Ascending aorta (tissue), 2 donors: Measurements from ENCODE around the gene MTO1. TPM values are rescaled to one million over a fixed set of nuclear protein-coding genes. Genes with fewer than 3 reads are reported as not detected.

ENCODE experiments used
- DNase-seq, 2 donors: peaks; one replicate each; pipeline ENCODE4 v3.0.0-alpha.2; 2019; ENCODE audit warnings: low spot score in 2 of 2
- H3K27ac ChIP-seq, 2 donors: fragments of 200-600 bp; sonication (generic); one replicate each; pipeline ENCODE4 v1.5.1; 2016 to 2017; ENCODE audit warnings: mild to moderate bottlenecking in 1 of 2
- H3K27me3 ChIP-seq: fragments of 200-600 bp; sonication (generic); one replicate; pipeline ENCODE4 v1.5.1; 2017
- H3K36me3 ChIP-seq, 2 donors: fragments of 200-600 bp; sonication (generic); one replicate each; pipeline ENCODE4 v1.5.1; 2016
- H3K4me1 ChIP-seq, 2 donors: fragments of 200-600 bp; sonication (generic); one replicate each; pipeline ENCODE4 v1.5.1; 2016 to 2017; ENCODE audit warnings: mild to moderate bottlenecking in 1 of 2
- H3K4me3 ChIP-seq, 2 donors: fragments of 200-600 bp; sonication (generic); one replicate each; pipeline ENCODE4 v1.5.1; 2016 to 2017; ENCODE audit warnings: mild to moderate bottlenecking in 1 of 2
- H3K9me3 ChIP-seq, 2 donors: fragments of 200-600 bp; sonication (generic); one replicate each; pipeline ENCODE4 v1.5.1; 2016
- intact Hi-C: fragments of 100-400 bp; cut with DNase I; formaldehyde crosslinking; loops from one replicate; pipeline ENCODE4 v1.15.1; 2023
- total RNA-seq: library from RNA; depleted of rRNA; stranded (reverse); fragments of >200 nt; gene quantifications from one replicate; pipeline ENCODE4 v1.1.0, GENCODE V29; 2016
- TF ChIP-seq, protein P1 (sequence below), 3 experiments: fragments of 200-600 bp in 2 of 3; fragments of 450-650 bp in 1 of 3; sonication (generic) in 2 of 3; IDR thresholded peaks; one replicate each; pipeline ENCODE4 v1.5.1; 2016 to 2019; ENCODE audit warnings: antibody characterized with exemption in 3 of 3, mild to moderate bottlenecking in 1 of 3, moderate library complexity in 1 of 3

The MTO1 gene
- total RNA-seq, 1 donor from 2014 or later: 12.5 TPM

DNA sequence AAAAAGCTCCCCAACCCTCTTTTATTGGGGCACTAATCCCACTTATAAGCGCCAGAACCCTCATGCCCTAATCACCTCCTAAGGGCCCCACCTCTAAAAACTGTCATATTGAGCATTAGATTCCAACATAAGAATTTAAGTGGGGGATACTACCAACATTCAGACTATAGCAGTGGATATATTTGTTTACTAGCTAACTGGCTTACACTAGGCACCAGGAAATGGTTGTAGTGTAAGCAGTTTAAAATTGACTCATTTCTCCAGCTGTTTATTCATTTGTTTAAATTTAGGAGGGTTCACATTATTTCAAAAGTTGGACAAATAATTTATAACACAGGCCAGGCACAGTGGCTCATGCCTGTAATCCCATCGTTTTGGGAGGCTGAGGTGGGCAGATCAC lies 22.9 kb downstream of the MTO1 start:
- Histone ChIP-seq H3K9me3 (no peaks in the 10 kb centered on the region), H3K4me1 (no peaks in the 10 kb centered on the region), H3K36me3 (peaks cover 81 to 84% of the 10 kb centered on the region in 2 donors), H3K4me3 (no peak overlapping the region), H3K27ac (no peak overlapping the region), H3K27me3 (no peaks in the 10 kb centered on the region)
- TF ChIP-seq, protein P1, sequence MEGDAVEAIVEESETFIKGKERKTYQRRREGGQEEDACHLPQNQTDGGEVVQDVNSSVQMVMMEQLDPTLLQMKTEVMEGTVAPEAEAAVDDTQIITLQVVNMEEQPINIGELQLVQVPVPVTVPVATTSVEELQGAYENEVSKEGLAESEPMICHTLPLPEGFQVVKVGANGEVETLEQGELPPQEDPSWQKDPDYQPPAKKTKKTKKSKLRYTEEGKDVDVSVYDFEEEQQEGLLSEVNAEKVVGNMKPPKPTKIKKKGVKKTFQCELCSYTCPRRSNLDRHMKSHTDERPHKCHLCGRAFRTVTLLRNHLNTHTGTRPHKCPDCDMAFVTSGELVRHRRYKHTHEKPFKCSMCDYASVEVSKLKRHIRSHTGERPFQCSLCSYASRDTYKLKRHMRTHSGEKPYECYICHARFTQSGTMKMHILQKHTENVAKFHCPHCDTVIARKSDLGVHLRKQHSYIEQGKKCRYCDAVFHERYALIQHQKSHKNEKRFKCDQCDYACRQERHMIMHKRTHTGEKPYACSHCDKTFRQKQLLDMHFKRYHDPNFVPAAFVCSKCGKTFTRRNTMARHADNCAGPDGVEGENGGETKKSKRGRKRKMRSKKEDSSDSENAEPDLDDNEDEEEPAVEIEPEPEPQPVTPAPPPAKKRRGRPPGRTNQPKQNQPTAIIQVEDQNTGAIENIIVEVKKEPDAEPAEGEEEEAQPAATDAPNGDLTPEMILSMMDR (IDR thresholded peaks at IDR 0.05): no peak
- DNase-seq: no peak
- intact Hi-C loops: no loop called here

DNA sequence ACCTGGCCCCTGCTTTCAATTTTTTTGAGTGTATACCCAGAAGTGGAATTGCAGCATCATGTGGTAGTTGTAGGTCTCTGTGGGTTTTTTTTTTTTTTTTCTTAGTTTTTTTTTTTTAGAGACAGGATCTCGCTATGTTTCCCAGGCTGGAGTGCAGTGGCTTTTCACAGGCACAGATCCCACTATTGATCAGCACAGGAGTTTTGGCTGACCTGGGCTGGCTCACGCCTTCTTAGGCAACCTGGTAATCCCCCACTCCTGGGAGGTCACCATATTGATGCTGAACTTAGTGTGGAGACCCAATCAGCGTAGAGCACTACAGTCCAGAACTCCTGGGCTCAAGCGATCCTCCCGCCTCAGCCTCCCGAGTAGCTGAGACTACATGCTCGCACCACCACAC lies 25.9 kb downstream of the MTO1 start:
- Histone ChIP-seq H3K27me3 (no peaks in the 10 kb centered on the region), H3K27ac (no peak overlapping the region), H3K4me3 (no peak overlapping the region), H3K36me3 (peaks cover 67 to 78% of the 10 kb centered on the region in 2 donors), H3K4me1 (no peaks in the 10 kb centered on the region), H3K9me3 (no peaks in the 10 kb centered on the region)
- intact Hi-C loops: no loop called here
- DNase-seq: no peak
- TF ChIP-seq, protein P1 (IDR thresholded peaks at IDR 0.05): no peak

GRCh38 chr6:73491377-73491776 lies 29.8 kb downstream of the MTO1 start:
- H3K27me3 ChIP-seq: no peaks in the 10 kb centered on the region
- H3K4me1 ChIP-seq: no peaks in the 10 kb centered on the region
- H3K9me3 ChIP-seq: no peaks in the 10 kb centered on the region
- peaks cover 51 to 85% of the 10 kb centered on the region in 2 donors for H3K36me3 ChIP-seq
- intact Hi-C loops: no loop called here
- TF ChIP-seq, protein P1 (IDR thresholded peaks at IDR 0.05): no peak
- no peak for DNase-seq
- H3K4me3 ChIP-seq: no peak overlapping the region
- H3K27ac ChIP-seq: no peak overlapping the region

DNA sequence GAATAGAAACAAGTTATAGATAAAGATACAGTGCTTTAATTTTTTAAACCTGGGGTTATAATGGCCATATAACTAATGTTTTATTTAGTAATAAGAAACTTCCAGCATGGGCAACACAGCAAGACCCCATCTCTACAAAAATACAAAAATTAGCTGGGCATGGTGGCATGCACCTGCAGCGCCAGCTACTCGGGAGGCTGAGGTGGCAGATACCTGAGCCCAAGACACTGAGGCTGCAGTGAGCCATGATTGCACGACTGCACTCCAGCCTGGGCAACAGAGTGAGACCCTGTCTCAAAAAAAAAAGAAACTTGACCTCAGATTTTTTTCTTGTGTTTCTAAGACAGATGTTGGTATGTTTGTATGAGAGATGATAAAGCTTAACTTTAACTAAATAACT lies 36.4 kb downstream of the MTO1 start:
- TF ChIP-seq, protein P1 (IDR thresholded peaks at IDR 0.05): no peak
- H3K4me1 ChIP-seq: no peaks in the 10 kb centered on the region
- peaks cover 67 to 94% of the 10 kb centered on the region in 2 donors for H3K36me3 ChIP-seq
- H3K9me3 ChIP-seq: no peaks in the 10 kb centered on the region
- intact Hi-C loops: no loop called here
- no peaks in the 10 kb centered on the region for H3K27me3 ChIP-seq
- H3K27ac ChIP-seq: no peak overlapping the region
- no peak overlapping the region for H3K4me3 ChIP-seq
- no peak for DNase-seq

DNA sequence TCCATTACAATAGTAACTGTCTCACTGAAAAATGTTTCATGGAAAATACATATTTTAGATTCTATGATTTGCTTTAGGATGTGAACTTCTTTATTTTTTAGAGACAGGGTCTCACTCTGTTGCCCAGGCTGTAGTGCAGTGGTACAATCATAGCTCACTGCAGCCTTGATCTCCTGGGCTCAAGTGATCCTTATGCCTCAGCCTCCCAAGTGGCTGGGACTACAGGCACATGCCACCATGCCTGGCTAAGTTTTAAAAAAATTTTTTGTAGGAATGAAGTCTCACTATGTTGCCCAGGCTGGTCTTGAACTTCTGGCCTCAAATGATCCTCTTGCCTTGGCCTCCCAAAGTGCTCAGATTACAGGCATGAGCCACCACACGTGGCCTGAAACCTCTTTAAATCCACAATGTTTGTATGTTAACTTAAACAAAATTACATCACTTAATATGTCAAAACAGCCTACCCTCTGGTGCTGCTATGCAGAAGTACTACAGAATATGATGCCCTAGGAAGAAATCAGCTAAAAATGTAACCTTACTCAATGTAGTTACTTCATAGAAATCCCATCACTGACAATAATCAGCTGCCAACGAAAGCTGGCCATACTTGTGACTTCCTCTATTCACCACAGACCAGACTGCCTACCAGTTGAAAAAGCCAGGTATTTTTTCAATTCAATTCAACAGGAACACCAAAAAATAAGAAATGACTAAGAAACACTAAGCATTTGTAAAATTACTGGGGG lies 41.7 kb downstream of the MTO1 start:
- H3K27ac ChIP-seq: no peak overlapping the region
- H3K36me3 ChIP-seq: peaks cover 53 to 62% of the 10 kb centered on the region in 2 donors
- no peaks in the 10 kb centered on the region for H3K9me3 ChIP-seq
- H3K27me3 ChIP-seq: no peaks in the 10 kb centered on the region
- intact Hi-C loops: no loop called here
- no peaks in the 10 kb centered on the region for H3K4me1 ChIP-seq
- no peak for DNase-seq
- H3K4me3 ChIP-seq: no peak overlapping the region
- TF ChIP-seq, protein P1 (IDR thresholded peaks at IDR 0.05): no peak
